GM19023 (cell line): Measurements from ENCODE around the gene MXRA7.
"Not testable (repeated sequence)": the region's sequence is repeated elsewhere in the genome, so short reads cannot be mapped to it uniquely, and the experiment has no call there.

ENCODE experiments used
- ATAC-seq: cut with Tn5 transposase; IDR thresholded peaks from one replicate; pipeline ENCODE4 v1.9.1; 2021; ENCODE audit warnings: mild to moderate bottlenecking, moderate library complexity; ENCODE audit not compliant: unreplicated experiment

Gene MXRA7

GRCh38 chr17:76716146-76716838 lies 5.5 kb upstream of the MXRA7 start:
- ATAC-seq = no peak

DNA sequence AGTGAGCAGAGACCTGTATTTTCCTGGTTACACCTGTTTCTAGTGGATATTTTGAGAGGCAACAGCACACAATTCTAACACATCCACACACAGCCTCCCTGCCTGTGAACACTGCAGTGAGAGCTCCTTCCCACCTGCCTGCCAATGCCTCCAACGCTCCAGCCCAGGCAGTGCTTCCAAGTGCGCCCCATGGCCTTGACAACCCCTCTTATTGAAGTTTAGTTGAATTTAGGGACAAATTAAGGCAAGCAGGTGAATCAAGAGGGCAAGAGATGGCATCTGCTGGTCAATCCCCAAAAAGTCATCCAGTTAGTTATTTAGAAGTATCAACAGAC lies 4.7 kb upstream of the MXRA7 start:
- ATAC-seq = no peak

GRCh38 chr17:76714822-76715495 lies 4.2 kb upstream of the MXRA7 start:
- ATAC-seq = no peak

DNA sequence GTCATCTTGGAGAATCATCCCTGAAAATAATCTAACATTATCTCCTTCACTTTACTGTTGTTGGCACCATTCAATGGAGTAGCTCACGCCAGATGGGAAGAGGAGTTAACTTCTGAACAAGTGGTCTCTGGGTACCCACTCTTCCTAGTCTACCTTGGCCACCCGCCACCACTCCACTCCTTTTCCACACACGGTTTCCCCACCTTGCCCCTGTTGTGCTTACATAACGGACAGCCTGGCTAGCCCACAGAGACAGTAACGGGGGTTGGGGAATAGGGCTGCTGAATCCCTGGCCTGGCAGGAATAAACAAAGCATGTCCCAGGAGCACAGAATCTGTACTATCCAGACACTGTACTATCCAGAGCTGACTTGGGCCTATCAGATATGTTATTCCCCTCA lies 3.6 kb upstream of the MXRA7 start:
- no peak for ATAC-seq

GRCh38 chr17:76713765-76714164 lies 3.0 kb upstream of the MXRA7 start:
- no peak for ATAC-seq

DNA sequence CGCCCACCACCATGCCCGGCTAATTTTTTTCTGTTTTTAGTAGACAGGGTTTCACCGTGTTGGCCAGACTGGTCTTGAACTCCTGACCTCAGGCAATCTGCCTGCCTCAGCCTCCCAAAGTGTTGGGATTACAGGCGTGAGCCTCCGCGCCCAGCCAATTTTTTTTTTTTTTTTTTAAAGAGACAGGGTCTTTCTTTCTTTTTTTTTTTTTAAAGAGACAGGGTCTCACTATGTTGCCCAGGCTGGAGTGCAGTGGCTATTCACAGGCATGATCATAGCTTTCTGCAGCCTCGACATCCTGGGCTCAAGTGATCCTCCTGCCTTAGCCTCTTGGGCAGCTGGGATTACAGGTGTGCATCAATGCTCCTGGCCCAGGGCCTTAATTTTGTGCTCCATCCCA lies 1.6 kb upstream of the MXRA7 start:
- ATAC-seq = not testable (repeated sequence)

GRCh38 chr17:76709951-76710862 lies 558 bp downstream of the MXRA7 start:
- not testable (repeated sequence) for ATAC-seq

GRCh38 chr17:76709077-76709950 lies 1.5 kb downstream of the MXRA7 start:
- no peak for ATAC-seq

DNA sequence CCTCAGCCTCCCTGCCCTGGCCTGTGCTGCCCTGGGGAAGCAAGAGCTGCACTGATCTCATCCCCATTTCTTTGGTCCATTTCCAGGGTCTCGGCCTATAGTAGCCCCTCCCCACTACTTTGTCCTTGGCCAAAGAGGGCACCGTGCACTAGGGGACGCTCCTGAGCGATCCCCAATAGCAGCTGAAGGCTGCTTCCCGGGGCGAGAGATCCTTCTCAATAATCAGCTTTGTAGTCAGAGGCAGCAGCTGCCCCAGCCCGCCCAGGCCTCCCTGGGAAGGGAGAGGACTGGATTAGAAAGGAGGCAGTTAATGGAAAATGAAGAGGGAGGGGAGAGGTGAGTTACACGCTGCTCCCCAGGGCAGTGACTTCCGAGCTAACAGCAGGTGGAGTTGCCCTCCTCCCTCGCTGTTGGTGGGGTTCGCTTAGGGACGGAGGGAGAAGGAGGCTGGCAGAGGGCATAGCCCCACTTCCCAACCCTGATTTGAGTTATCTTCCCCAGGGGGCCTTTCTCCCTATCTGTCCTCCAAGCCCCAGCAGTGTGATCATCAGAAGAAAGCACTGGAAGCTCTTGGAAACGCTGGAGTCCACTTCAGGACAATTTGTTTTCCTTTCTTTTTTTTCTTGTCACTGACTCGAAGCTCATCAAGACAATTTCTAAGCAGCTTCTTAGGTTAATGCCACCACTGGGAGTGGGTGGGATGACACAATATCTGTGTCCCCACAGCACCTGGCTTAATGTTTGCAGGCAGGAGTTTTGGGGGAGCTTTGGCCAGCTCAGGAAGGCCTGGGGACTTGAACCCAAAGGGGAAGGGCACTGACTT lies 2.6 kb downstream of the MXRA7 start:
- no peak for ATAC-seq

DNA sequence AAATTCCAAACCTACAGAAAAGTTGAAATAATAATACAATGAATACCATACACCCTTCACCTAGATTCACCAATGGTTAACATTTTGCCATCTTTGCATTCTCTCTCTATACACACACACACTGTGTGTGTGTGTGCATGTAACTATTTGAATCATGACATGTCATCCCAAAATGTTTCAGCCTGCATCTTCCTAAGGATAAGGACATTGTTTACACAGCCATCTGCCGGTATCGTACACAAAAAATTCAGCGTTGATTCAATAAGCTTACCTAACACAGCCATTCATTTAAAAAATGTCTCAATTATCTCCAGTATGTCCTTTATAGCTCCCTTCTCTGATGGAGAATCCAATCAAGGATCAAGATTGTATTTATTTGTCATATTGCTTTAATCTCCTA lies 3.9 kb downstream of the MXRA7 start:
- ATAC-seq = no peak

DNA sequence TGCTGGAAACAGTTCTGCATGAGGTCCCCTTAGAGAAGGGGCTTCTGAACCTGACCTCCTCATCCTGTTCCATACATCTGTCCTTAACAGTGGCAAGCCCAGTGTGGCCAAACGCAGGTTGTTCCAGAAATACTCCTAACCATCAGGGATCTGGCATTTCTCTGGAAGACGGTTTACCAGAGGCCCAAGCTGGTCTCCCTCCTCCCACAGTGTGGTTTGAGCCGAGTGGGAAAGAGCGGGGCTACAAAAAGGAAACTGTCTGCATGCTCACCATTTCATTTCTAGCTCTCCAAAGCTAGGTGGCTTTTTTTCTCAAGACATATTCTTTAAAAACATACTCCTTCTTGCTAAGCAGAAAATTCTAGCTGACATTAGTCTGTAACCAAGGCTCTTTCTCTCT lies 6.0 kb downstream of the MXRA7 start:
- no peak for ATAC-seq

DNA sequence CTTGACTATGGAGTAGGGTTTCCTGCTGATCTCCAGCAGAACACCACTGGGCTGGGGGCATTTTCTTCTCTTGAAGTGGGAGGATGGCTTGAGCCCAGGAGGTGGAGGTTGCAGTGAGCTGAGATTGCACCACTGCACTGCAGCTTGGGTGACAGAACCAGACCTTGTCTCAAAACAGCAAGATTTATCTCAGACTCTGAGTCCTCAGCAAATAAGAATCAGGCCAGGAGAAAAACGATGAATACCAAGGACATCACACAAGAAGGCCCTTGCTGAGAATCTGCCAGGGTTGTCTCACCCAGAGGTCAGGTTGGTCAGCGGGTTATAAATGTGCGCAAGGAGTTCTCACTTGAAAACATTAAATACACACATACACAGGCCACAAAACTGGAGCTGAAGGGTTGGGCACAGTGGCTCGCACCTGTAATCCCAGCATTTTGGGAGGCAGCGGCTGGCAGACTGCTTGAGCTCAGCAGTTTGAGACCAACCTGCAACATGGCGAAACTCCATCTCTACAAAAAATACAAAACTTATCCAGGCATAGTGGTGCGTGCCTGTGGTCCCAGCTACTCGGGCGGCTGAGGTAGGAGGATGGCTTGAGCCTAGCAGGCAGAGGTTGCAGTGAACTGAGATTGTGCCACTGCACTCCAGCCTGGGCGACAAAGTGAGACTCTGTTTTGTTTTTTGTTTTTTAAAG lies 7.7 kb downstream of the MXRA7 start:
- ATAC-seq = no peak

DNA sequence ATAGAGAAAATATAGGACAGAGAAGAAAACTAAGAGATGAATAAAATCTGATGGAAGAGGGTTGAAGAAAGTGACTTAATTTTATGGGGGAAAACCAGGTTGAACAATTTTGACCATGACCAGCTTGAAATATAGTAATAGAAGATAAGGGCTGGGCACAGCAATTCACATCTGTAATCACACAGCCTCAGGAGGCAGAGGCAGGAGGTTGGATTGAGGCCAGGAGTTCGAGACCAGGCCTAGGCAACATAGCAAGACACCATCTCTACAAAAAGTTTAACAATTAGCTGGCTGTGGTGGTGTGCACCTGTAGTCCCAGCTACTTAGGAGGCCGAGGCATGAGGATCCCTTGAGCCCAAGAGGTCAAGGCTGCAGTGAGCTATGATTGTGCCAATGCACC lies 8.7 kb downstream of the MXRA7 start:
- ATAC-seq = no peak

DNA sequence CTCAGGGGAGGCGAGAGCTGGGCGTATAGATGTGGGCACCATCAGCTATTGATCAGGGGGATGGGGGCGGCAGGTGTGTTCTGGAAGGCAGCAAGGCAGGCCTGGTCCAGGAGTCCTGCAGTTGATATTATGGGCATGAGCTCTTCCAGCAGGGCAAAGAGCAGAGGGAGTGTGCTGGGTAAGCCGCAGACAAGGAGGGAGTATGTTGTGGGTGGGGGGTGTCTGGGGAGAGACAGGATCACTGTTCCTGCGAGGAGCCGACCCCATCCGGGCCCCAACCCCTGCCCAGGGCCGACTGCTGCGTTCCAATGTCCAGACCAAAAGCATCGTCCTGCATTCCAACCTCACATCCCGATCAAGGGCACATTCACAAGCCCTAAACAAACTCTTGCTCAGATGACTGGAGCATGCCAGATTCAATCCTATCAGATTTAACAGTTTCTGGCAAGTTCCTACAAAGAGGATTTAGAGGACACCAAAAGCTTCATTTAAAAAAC lies 9.2 kb downstream of the MXRA7 start:
- no peak for ATAC-seq

- ATAC-seq = no peak
These were observed 9.9 kb downstream of the MXRA7 start for GRCh38 chr17:76700617-76701470.

DNA sequence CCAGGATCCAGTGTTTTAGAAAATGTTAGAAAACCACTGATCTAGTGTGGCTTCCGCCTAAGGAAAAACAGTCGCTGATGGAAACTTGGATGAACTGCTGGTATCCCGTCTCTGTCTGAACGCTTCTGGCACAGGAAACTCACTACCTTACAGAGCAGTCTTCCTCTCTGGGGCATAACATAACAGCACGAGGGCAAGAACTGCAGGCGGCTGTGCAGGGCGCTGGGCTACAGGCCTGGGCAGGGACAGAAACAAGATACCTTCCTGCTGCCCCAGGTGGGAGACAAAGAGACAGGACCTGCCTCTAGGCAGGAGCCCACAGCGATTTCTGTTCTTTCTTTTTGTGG lies 10.5 kb downstream of the MXRA7 start:
- ATAC-seq = no peak

DNA sequence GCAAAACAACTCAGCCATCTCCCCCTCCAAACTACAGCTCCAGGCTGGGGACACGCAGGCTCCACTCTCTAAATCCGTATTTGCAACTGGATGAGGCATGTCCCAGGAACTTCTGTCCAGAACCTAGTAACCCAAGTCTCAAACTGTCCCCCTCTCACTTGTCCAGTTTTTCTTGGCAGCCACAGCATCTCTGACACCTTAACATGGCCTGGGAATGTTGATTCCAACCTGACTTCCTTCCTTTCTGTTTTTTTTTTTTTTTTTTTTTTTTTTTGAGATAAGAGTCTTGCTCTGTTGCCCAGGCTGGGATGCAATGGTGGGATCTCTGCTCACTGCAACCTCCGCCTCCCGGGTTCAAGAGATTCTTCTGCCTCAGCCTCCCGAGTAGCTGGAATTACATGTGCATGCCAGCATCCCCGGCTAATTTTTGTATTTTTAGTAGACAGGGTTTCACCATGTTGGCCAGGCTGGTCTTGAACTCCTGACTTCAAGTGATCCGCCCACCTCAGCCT lies 12.2 kb downstream of the MXRA7 start:
- not testable (repeated sequence) for ATAC-seq
